ENCODE data around the gene COL27A1. TPM values are rescaled to one million over a fixed set of nuclear protein-coding genes. Genes with fewer than 3 reads are reported as not detected.
"Not testable (repeated sequence)": the region's sequence is repeated elsewhere in the genome, so short reads cannot be mapped to it uniquely, and the experiment has no call there.

The COL27A1 gene
- total and polyA plus RNA-seq, 2 donors from 2014 or later = 13.6 to 45.6 TPM

- no peaks in the 10 kb centered on the region for H3K9me3 ChIP-seq (ENCODE audit: control insufficient read depth in 2 of 3, insufficient read depth in 1 of 3, low read length in 3 of 3)
- FAIRE-seq = no peak
- H3K9ac ChIP-seq (ENCODE audit: low read length in 3 of 3) = no peak overlapping the region
- no peak for TF ChIP-seq CTCF (IDR thresholded peaks at IDR 0.05; ENCODE audit: borderline replicate concordance, extremely low read depth, insufficient read depth)
- no peak overlapping the region for H3K27ac ChIP-seq (ENCODE audit: low read depth in 2 of 2, low read length in 2 of 2)
- no peaks in the 10 kb centered on the region for H3K4me1 ChIP-seq (ENCODE audit: control insufficient read depth in 2 of 3, insufficient read depth in 2 of 3, low read depth in 1 of 3, low read length in 3 of 3)
- no peaks in the 10 kb centered on the region for H3K36me3 ChIP-seq (ENCODE audit: control insufficient read depth in 2 of 3, insufficient read depth in 3 of 3, low read length in 3 of 3)
- no peak for DNase-seq
- H3K4me3 ChIP-seq (ENCODE audit: low read length in 3 of 3) = no peak overlapping the region
- H3K27me3 ChIP-seq (ENCODE audit: control insufficient read depth, insufficient read depth, low read length) = no peaks in the 10 kb centered on the region
- intact Hi-C loops (cut with DNase I) = no loop called here
These were observed 34.7 kb downstream of the COL27A1 start for GRCh38 chr9:114189823-114190562.

- Histone ChIP-seq H3K27me3 (ENCODE audit: control insufficient read depth, insufficient read depth, low read length) (no peaks in the 10 kb centered on the region), H3K4me3 (ENCODE audit: low read length in 3 of 3) (no peak overlapping the region), H3K4me1 (ENCODE audit: control insufficient read depth in 2 of 3, insufficient read depth in 2 of 3, low read depth in 1 of 3, low read length in 3 of 3) (no peaks in the 10 kb centered on the region), H3K9me3 (ENCODE audit: control insufficient read depth in 2 of 3, insufficient read depth in 1 of 3, low read length in 3 of 3) (no peaks in the 10 kb centered on the region), H3K9ac (ENCODE audit: low read length in 3 of 3) (no peak overlapping the region), H3K36me3 (ENCODE audit: control insufficient read depth in 2 of 3, insufficient read depth in 3 of 3, low read length in 3 of 3) (no peaks in the 10 kb centered on the region), H3K27ac (ENCODE audit: low read depth in 2 of 2, low read length in 2 of 2) (no peak overlapping the region)
- no peak for TF ChIP-seq CTCF (IDR thresholded peaks at IDR 0.05; ENCODE audit: borderline replicate concordance, extremely low read depth, insufficient read depth)
- DNase-seq (no peak), FAIRE-seq (no peak)
- intact Hi-C loops (cut with DNase I) = no loop called here
These were observed 35.2 kb downstream of the COL27A1 start for GRCh38 chr9:114190563-114190905.

GRCh38 chr9:114191402-114191801 lies 36.1 kb downstream of the COL27A1 start:
- H3K36me3 ChIP-seq (ENCODE audit: control insufficient read depth in 2 of 3, insufficient read depth in 3 of 3, low read length in 3 of 3); H3K9ac ChIP-seq (ENCODE audit: low read length in 3 of 3); H3K9me3 ChIP-seq (ENCODE audit: control insufficient read depth in 2 of 3, insufficient read depth in 1 of 3, low read length in 3 of 3); H3K4me3 ChIP-seq (ENCODE audit: low read length in 3 of 3); DNase-seq; H3K4me1 ChIP-seq (ENCODE audit: control insufficient read depth in 2 of 3, insufficient read depth in 2 of 3, low read depth in 1 of 3, low read length in 3 of 3); intact Hi-C loops (cut with DNase I); H3K27me3 ChIP-seq (ENCODE audit: control insufficient read depth, insufficient read depth, low read length); H3K27ac ChIP-seq (ENCODE audit: low read depth in 2 of 2, low read length in 2 of 2); FAIRE-seq: not testable (repeated sequence)

- TF ChIP-seq CTCF (IDR thresholded peaks at IDR 0.05; ENCODE audit: borderline replicate concordance, extremely low read depth, insufficient read depth) = no peak
- intact Hi-C loops (cut with DNase I) = no loop called here
- DNase-seq = no peak
- no peaks in the 10 kb centered on the region for H3K27me3 ChIP-seq (ENCODE audit: control insufficient read depth, insufficient read depth, low read length)
- no peaks in the 10 kb centered on the region for H3K36me3 ChIP-seq (ENCODE audit: control insufficient read depth in 2 of 3, insufficient read depth in 3 of 3, low read length in 3 of 3)
- no peak for FAIRE-seq
- H3K27ac ChIP-seq (ENCODE audit: low read depth in 2 of 2, low read length in 2 of 2) = no peak overlapping the region
- no peaks in the 10 kb centered on the region for H3K4me1 ChIP-seq (ENCODE audit: control insufficient read depth in 2 of 3, insufficient read depth in 2 of 3, low read depth in 1 of 3, low read length in 3 of 3)
- H3K4me3 ChIP-seq (ENCODE audit: low read length in 3 of 3) = no peak overlapping the region
- no peak overlapping the region for H3K9ac ChIP-seq (ENCODE audit: low read length in 3 of 3)
- H3K9me3 ChIP-seq (ENCODE audit: control insufficient read depth in 2 of 3, insufficient read depth in 1 of 3, low read length in 3 of 3) = no peaks in the 10 kb centered on the region
These were observed 37.2 kb downstream of the COL27A1 start for GRCh38 chr9:114192539-114192938.

All from kidney (tissue), 14 donors.